Measurements from ENCODE around the gene MS4A7.

DNA sequence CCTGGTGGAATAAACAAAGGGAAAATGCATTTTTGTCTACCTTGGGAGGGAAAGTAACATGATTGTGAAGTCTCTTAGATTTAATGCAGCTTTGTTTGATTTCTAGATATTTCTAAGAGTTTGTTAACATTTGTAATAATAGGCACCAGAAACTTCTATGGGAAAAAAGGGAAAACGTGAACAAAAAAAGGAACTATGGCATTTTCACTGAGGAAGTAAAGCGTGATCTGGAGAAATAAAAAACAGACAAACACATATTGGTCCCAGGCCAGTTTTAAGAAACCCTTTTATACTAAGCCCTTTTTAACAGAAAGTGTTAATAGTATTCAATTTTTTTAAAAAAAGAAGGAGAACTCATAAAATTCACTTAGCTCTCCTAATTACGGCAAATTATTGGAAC, 6.9 kb upstream of the MS4A7 start:
- TF ChIP-seq, protein P1, sequence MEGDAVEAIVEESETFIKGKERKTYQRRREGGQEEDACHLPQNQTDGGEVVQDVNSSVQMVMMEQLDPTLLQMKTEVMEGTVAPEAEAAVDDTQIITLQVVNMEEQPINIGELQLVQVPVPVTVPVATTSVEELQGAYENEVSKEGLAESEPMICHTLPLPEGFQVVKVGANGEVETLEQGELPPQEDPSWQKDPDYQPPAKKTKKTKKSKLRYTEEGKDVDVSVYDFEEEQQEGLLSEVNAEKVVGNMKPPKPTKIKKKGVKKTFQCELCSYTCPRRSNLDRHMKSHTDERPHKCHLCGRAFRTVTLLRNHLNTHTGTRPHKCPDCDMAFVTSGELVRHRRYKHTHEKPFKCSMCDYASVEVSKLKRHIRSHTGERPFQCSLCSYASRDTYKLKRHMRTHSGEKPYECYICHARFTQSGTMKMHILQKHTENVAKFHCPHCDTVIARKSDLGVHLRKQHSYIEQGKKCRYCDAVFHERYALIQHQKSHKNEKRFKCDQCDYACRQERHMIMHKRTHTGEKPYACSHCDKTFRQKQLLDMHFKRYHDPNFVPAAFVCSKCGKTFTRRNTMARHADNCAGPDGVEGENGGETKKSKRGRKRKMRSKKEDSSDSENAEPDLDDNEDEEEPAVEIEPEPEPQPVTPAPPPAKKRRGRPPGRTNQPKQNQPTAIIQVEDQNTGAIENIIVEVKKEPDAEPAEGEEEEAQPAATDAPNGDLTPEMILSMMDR (IDR thresholded peaks at IDR 0.05): no peak
- no peak for TF ChIP-seq POLR2A (IDR thresholded peaks at IDR 0.05)

All from stomach (tissue), 4 donors.